Esophagus muscularis mucosa (tissue), 3 donors: Measurements from ENCODE around the gene LRRC72.

ENCODE experiments used
- CTCF ChIP-seq, 3 experiments: fragments of 200-600 bp in 2 of 3; fragments of 450-650 bp in 1 of 3; sonication (generic) in 2 of 3; IDR thresholded peaks; one replicate each; pipeline ENCODE4 v1.5.1; 2017 to 2019; ENCODE audit warnings: antibody characterized with exemption in 3 of 3, mild to moderate bottlenecking in 2 of 3, moderate library complexity in 1 of 3
- POLR2AphosphoS5 ChIP-seq, 2 donors: sonication (generic); formaldehyde crosslinking; IDR thresholded peaks; one replicate each; pipeline ENCODE4 v1.6.1; 2017; ENCODE audit warnings: antibody characterized with exemption in 2 of 2

- TF ChIP-seq CTCF (IDR thresholded peaks at IDR 0.05), result no peak
- no peak for TF ChIP-seq POLR2AphosphoS5 (IDR thresholded peaks at IDR 0.05)
Measured at GRCh38 chr7:16616122-16616521, 89.5 kb downstream of the LRRC72 start.
